VCaP (cell line): ENCODE measurements around the gene CRYGA.
"Not testable (repeated sequence)": the region's sequence is repeated elsewhere in the genome, so short reads cannot be mapped to it uniquely, and the experiment has no call there.

Source experiments
- H3K27ac ChIP-seq: fragments of 450-650 bp; 2 replicates; pipeline ENCODE4 v1.5.1; 2017
- TF ChIP-seq, protein P1 (sequence below): fragments of 450-650 bp; conservative IDR thresholded peaks from 2 replicates; pipeline ENCODE4 v1.5.1; 2017; ENCODE audit warnings: mild to moderate bottlenecking, moderate library complexity

CRYGA gene

DNA sequence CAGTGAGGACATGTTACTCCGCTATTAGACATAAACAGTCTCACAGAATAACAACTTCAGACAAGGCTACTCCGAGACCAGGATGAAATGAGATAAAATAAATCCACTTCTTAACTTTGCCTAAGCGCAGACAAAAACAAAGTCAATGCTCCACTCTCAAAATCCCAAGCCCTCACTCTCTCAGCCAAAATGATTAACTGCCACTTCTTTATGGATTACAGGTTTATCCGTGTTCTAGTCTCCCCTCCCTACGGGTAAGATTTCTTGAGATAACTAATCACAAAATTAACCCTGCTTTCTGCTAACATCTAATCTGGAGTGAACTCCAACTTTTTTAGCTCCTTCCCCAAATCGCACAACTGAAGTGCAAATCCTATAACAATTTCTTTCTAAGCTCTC lies 32.7 kb downstream of the CRYGA start:
- no peak overlapping the region for H3K27ac ChIP-seq
- TF ChIP-seq, protein P1, sequence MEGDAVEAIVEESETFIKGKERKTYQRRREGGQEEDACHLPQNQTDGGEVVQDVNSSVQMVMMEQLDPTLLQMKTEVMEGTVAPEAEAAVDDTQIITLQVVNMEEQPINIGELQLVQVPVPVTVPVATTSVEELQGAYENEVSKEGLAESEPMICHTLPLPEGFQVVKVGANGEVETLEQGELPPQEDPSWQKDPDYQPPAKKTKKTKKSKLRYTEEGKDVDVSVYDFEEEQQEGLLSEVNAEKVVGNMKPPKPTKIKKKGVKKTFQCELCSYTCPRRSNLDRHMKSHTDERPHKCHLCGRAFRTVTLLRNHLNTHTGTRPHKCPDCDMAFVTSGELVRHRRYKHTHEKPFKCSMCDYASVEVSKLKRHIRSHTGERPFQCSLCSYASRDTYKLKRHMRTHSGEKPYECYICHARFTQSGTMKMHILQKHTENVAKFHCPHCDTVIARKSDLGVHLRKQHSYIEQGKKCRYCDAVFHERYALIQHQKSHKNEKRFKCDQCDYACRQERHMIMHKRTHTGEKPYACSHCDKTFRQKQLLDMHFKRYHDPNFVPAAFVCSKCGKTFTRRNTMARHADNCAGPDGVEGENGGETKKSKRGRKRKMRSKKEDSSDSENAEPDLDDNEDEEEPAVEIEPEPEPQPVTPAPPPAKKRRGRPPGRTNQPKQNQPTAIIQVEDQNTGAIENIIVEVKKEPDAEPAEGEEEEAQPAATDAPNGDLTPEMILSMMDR: no peak

DNA sequence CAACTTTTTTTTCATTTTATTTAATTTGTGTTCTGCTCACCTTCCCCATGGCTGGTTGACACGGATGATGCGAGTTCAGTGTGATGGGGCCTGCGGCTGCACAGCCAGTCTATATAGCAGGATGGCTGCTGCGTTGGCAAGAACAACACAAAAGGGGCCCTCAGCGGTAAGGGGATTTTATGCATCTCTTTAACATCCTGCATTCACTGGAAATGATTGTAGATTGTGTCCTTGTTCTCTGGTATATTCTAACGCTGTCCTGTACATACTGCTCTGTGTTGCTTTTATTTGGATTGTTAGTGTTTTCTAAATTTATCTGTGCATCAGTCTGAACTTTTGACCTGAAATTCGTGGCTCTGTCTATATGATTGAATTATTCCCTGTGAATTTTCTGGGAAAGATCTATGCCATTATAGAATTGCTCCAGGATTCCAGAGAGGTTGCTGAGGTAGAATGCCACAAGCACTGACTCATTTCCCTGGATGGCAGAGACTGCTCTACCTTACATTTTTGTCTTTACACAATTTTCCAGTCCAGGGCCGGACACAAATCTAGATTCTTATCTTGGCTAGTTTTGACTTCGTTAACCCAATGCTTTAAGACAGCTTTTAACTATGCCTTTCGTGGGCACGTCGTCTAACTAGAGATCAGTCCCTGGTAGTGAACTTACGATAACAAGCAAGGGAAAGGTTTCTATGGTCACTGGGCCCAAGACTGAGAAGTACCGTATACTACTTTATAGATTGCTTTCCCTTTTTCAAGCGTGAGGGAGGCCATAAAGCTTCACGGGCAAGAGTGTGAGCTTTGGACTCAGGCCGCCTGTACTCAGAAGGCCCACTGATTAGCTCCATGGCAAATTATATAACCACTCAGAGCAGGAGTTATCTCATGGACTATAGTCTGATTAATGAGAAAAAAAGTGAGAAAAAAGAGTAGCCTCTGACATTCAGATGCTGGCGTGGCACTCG lies 33.4 kb downstream of the CRYGA start, which contains the start of gene CRYGC:
TSS of gene CRYGC (minus strand) at position 85 of the 968 bp plus-strand sequence. CDS start at position 49, 36 bp downstream.
- TF ChIP-seq, protein P1: no peak

DNA sequence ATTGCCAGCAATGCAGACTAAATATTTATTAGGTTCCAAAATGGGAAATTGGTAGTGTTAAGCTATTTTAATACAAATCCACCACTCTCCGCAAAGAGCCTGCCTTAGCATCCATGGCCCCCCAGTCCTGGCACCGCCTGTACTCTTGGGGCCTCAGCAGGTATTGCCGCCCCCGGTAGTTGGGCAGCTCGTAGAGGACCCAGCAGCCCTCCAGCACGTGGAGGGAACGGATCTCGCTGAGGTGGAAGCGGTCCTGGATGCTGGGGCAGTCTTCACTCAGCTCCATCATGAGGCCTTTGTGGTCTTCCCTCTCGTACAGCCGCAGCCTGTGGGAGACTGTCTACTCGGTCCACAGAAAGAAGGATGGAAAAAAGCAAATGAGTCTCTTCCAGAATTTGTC lies 35.3 kb downstream of the CRYGA start:
- no peak overlapping the region for H3K27ac ChIP-seq
- TF ChIP-seq, protein P1: no peak

More for the DNA sequence above, 33.4 kb downstream of the CRYGA start, which contains the start of gene CRYGC:
- H3K27ac ChIP-seq: no peak within 1 kb of the TSS

DNA sequence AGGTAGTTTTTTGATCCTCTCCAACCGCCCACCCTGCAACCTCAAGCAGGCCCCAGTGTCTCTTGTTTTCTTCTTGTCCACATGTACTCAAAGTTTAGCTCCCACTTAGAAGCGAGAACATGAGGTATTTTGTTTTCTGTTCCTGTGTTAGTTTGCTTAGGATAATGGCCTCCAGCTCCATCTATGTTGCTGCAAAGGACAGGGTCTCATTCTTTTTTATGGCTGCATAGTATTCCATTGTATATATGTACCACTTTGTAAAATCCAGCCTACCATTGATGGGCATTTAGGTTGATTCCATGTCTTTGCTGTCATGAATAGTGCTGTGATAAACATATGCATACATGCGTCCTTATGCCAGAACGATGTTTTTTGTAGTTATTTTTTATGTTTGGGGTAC lies 36.3 kb downstream of the CRYGA start:
- TF ChIP-seq, protein P1: no peak
- H3K27ac ChIP-seq: no peak overlapping the region

DNA sequence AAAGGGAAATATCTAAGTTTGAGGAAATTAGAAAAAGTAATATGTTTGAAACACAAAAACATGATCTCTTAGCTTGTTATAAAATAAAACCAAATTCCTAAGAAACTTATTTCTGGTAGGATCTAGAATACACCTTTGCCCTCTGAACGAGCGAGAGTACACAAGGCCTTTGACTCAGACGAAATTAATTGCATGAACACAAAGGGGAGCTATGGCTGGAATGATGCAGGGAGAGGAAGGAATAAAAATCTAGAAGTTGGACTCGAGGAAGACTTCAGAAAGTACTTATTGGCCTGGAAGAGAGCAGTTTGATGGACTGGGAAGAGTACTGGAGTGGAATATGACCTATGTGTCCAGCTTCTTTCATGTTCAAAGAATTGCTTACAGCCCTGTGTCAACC lies 38.1 kb downstream of the CRYGA start:
- no peak overlapping the region for H3K27ac ChIP-seq
- TF ChIP-seq, protein P1: no peak

DNA sequence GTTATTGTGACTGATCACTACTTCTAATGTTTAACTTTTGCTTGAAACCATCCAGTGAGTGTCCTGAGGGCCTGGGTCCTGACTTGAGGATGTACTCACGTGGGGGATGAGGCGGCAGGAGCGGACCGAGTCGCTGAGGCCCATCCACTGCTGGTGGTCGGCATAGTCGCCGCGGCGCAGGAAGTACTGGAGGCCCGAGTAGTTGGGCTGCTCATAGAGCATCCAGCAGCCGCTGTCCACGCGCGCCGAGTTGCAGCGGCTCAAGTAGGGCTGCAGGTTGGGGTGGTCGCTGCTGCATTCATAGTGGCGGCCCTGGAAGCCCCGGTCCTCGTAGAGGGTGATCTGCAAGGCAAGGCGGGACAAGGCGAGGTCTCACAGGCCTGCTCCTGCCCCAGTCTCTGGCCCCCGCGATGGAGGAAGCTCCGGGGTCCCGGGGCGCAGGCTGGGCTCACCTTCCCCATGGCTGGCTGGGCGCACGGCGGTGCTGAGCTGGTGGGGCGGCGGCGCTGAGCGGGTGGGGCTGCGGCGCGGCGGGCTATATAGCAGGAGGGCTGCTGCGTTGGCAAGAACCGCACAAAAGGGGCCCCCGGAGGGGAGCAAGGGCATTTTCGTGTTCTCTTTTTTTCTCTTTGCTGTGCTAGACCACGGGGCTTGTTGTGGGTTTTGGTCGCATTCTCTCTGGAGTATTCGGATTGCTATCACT lies 39.2 kb downstream of the CRYGA start, which contains the start of gene CRYGD:
TSS of gene CRYGD (minus strand) at position 512 of the 703 bp plus-strand sequence. CDS start at position 461, 51 bp downstream.
- H3K27ac ChIP-seq: not testable (repeated sequence)

DNA sequence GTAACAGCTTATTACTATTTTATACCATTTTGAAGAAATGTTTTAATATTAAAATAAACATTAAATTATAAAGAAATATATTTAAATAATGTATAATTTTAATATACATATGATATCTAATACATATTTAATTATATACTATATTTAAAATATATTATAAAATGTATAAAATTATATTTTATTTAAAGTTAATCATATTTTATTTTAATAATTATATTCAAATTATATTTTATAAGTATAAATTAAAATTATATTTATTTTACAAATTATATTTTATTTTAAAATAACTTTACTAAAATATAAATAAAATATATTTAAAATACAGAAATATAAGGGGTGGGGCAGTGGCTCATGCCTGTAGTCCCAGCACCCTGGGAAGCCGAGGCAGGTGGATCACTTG lies 41.1 kb downstream of the CRYGA start:
- TF ChIP-seq, protein P1: no peak
- no peak overlapping the region for H3K27ac ChIP-seq
